Umbilical cord (tissue), 2 donors: ENCODE data around the gene ZNF891. TPM values are rescaled to one million over a fixed set of nuclear protein-coding genes. Genes with fewer than 3 reads are reported as not detected.

Source experiments
- DNase-seq: peaks from one replicate; pipeline ENCODE4 v3.0.0-alpha.2; 2015; ENCODE audit warnings: low spot score
- total RNA-seq: library from RNA; depleted of rRNA; stranded (reverse); fragments of >200 nt; gene quantifications from one replicate; pipeline ENCODE4 v1.2.3, GENCODE V29; 2014; ENCODE audit warnings: low replicate concordance; ENCODE audit not compliant: insufficient read depth

The ZNF891 gene
- total RNA-seq: 9.1 TPM

DNA sequence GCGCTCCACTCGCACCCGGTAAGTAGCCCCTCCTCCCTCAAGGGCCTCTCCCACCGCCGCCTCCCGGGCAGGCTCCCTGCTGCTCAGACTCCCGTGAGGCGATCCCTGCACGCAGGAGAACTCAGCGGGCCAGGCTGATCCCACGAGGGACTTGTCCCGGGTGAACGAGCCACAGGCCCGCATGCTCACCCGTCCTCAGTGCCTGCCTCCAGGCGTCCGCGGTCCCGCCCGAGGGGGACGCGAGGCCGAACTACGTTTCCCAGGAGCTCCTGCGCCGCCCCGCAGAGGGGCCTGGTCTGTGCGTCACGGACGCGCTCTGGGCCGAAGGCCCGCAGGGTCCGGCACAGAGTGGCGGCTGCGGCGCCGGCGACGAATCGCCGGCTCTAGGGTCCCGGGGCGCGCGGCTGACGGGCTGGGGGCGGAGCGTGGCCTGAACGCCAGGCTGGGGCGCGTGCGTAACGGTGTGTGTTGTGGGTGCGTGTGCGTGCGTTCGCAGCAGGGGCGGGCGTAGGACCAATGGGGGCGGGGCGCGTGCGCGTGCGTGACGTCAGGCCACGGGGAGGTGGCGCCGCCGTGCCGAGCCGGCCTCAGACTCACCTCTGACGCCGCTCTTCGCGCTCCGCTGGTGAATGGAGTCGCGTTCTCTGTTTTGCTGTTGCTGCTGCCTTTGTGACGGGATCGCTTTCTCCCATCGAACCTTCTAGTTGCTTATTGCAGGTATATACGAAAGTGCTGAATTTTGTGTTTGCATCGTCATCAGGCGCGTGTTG is at the start of gene ZNF891, which contains the start of gene ZNF10:
ZNF891 (minus strand) TSS at position 237 of the 770 bp plus-strand sequence. CDS start 8,356 bp downstream, outside the sequence.
ZNF10 (plus strand) TSS at position 590 of the 770 bp plus-strand sequence. CDS start 13,866 bp downstream, outside the sequence.
- DNase-seq: peak; percentile 98

DNA sequence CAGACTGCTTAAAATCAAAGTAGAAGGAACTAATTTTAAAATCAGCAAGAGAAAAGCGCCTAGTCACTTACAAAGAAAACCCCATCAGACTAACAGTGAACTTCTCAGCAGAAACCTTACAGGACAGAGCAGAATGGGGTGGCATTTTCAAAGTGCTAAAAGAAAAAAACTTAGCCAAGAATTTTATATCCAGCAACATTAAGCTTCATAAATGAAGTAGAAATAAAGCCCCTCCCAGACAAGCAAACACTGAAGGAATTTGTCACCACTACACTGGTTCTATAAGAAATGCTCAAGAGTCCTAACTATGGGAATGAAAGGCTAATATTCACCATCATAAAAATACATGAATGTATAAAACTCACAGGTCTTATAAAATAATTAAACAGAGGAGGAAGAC is 44.8 kb upstream of the ZNF891 start:
- no peak for DNase-seq

DNA sequence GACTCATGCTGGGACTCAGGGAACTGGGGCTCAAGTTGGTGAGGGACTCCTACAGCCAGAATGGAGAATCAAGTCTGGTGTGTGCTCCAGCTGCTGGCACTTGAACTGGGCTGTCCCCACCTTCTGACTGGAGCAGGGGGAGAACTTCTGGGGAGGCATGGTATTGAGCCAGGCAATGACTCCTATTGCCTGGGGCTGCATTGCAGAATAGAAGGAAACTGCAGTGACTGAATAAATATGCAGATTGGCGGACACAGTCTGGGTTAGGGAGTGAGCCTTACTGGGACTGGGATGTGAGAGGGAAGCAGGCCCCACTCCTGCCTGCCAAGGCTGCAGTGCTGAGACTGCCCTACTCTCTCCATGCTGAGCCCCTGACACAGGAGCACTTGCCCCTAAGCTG is 42.4 kb upstream of the ZNF891 start:
- no peak for DNase-seq

DNA sequence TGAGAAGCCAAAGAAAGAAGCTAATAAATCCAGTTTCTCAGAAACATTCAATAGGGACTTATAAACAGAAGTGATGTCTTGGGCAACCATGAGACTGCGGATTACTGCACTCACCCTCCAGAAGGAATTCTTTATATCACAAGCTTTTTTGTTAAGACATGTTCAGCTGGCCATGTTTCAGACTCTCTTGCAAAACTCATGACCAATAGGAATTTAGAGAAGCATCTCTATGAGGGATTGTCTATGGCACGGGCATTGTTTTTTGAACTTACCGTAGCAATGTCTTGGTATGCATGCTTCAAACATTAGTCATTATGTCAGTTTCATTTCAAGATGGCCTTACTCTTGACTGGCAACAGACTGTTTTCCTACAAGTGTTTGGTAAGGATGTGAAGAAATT is 35.7 kb upstream of the ZNF891 start:
- no peak for DNase-seq

DNA sequence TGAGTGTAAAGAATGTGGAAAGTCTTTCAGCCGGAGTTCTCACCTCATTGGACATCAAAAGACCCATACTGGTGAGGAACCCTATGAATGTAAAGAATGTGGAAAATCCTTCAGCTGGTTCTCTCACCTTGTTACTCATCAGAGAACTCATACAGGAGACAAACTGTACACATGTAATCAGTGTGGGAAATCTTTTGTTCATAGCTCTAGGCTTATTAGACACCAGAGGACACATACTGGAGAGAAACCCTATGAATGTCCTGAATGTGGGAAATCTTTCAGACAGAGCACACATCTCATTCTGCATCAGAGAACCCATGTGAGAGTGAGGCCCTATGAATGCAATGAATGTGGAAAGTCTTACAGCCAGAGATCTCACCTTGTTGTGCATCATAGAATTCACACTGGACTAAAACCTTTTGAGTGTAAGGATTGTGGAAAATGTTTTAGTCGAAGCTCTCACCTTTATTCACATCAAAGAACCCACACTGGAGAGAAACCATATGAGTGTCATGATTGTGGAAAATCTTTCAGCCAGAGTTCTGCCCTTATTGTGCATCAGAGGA is 26.1 kb upstream of the ZNF891 start:
- no peak for DNase-seq

DNA sequence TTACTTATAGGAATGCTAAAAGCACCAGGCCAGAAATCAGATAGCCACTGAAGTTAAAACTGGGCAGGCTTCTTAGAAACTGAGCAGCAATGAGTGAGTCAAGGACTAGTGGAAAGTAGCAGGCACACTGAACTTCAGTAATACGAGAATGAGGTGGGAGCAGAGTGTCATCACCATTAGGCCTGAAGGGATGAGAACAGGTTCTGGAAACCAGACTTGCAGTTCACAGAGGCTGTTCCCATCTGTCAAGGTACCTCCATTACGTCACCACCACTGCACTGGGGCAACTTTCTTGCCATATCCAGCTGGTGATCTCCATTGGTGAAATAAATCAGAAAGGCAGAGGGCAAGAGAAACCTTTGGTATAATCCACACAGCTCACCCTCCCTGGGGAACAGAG is 15.9 kb upstream of the ZNF891 start:
- DNase-seq: no peak

DNA sequence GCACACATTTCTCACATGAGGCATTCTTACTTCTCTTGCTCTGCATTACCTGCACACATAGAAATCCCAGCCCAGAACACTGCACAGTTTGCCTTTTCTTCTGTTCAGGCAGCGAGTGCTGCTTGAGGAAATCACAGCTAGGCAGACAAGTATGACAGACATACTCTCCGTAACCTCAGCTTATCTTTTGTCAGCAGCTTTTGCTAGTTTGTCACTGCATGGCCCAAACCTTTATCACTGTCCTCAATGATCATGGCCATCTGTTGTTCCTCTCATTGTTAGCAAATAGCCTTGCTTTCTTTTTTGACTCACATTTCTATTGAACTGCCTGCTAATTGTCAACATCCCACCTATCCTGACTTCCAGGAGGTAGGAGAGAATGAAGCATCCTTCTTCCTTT is 5.7 kb upstream of the ZNF891 start:
- DNase-seq: no peak

DNA sequence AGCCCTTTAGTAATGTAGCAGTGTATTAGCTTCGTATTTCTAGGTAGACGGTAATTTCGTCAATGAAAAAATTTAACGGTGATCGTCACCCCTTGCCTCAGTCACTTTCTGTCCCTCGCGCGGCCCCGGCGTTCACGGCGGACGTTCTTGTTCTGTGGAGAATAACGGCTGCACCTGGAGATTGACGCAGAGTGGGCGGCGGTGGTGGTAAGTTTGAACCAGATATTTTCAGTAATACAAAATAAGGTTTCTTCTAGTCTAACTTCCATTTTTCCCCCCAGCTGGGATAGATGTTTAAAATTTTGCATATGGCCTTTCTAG is 694 bp upstream of the ZNF891 start:
- DNase-seq: no peak

DNA sequence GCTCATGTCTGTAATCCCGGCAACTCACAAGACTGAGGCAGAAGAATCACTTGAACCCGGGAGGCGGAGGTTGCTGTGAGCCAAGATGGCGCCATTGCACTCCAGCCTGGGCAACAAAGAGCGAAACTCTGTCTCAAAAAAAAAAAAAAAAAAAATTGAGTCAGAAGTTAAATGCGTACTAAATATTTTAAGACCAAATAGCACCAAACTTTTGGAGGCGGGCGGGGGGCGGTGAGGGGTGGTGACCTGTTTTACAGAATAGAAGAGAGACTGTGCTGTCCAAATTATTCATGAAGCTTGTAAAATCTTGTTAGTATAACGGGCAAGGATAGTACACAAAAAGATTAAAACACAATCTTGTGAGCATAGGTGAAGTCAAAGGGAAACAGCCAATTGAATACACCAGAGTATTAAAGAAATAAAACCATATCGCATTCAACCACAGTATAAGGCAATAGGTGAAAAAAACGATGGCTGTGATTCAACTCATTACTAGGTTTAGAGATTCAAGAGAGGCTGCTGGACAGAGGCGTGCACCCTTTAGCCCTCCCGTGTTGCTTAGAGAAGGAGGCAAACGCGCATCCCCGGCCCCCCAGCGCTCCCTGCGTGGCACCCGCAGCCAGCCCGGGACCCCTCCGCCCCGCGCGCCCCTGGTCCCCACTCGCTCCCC is 571 bp downstream of the ZNF891 start:
- no peak for DNase-seq

DNA sequence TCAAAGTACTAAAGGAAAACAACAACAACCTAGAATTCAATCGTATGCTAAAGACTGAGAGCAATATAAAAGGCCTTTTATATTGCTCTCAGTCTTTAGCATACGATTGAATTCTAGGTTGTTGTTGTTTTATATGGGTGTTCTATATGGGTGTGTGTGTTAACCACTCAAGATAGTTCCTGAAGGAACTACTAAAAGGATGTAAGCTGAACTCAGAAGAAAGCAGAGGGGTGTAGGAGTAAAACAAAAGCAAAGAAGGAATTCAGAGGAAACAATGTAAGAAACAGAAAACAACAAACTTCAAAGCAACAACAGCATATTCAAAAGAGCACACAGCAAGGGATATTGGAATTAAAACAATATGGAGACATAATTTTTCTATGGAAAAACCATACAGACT is 5.4 kb downstream of the ZNF891 start:
- DNase-seq: no peak

DNA sequence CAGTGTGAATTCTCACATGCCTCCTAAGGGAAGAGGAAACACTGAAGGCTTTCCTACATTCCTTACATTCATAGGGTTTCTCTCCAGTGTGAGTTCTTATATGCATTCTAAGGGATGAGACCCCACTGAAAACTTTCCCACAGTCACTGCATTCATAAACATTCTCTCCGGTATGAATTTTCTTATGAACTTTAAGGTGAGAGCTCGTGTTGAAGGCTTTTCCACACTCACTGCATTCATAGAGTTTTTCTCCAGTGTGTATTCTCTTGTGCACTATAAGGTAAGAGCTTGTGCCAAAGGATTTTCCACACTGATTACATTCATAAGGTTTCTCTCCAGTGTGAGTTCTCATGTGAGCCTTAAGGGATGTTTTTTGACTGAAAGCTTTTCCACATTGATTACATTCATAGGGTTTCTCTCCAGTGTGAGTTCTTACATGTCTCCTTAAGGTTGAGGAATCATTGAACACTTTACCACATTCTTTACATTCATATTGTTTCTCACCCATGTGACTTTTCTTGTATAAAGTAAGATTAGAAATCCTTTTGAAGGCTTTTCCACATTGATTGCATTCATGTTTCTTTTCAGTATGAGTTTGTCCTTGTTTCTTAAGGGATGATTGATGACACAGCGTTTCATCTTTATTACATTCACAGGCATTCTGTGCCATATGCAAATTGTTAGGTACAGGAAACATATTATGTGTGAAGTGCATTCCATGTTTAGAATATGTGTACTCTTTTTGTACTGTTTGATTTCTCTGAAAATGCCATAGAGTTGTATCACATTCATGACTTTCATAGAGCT is 9.5 kb downstream of the ZNF891 start:
- DNase-seq: no peak

DNA sequence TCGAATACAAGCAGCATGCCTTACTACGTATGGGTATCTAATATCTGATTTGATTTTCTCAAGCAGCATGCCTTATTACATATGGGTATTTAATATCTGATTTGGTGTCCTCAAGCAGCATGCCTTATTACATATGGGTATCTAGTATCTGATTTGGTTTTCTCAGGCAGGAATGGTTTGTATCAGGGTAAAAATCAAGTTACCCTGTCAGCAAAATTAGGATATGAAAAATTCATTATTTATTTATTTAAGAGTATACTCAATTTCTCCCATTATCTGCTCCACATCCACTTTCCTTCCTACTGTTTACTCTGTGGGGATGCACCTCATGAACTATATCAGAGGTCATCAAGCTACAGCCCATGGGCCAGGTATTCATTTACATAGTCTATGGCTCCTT is 21.9 kb downstream of the ZNF891 start:
- no peak for DNase-seq

DNA sequence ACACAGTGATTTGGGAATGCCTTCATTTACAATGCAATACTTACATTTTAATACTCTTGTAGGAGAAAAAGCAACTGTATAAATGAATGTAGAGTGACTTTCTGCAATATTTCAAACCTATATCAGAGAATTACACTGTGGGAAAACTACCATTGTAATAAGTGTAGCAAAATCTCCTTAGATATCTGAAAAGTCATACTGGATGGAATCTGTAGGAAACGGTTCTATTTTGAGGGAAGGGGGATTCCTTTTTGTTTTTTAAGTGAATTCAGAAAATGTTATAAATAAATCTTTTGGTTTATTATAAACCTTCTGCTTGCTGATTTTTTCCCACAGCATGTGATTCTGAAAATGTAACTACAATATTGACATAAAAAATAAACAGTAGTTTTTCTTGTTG is 23.0 kb downstream of the ZNF891 start:
- DNase-seq: no peak

DNA sequence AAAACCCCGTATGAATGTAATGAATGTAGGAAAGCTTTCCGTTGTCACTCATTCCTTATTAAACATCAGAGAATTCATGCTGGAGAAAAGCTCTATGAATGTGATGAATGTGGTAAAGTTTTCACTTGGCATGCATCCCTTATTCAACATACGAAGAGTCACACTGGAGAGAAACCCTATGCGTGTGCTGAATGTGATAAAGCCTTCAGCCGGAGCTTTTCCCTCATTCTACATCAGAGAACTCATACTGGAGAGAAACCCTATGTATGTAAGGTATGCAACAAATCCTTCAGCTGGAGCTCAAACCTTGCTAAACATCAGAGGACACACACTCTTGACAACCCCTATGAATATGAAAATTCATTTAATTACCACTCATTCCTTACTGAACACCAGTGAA is 23.8 kb downstream of the ZNF891 start:
- DNase-seq: no peak

DNA sequence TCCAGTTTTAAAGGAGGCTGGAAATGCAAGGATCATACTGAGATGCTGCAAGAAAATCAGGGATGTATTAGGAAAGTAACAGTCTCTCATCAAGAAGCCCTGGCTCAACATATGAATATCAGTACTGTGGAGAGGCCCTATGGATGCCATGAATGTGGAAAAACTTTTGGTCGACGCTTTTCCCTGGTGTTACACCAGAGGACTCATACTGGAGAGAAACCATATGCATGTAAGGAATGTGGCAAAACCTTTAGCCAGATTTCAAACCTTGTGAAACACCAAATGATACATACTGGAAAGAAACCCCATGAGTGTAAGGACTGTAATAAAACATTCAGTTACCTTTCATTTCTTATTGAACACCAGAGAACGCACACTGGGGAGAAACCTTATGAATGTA is 24.5 kb downstream of the ZNF891 start:
- DNase-seq: no peak

DNA sequence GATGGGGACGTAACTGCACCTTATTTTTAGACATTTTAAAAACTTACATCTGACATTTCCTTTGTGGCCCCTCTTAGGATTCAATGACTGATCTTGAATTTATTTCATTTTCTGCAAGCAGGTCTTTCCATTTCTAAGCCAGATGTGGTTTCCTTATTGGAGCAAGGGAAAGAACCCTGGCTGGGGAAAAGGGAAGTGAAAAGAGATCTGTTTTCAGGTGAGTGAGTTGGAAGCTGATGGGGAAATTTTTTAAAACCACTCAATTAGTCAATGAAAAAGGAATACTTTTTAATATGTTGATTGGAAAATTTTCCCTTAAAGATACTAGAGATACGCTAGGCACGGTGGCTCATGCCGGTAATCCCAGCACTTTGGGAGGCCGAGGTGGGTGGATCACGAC is 46.7 kb downstream of the ZNF891 start:
- no peak for DNase-seq

DNA sequence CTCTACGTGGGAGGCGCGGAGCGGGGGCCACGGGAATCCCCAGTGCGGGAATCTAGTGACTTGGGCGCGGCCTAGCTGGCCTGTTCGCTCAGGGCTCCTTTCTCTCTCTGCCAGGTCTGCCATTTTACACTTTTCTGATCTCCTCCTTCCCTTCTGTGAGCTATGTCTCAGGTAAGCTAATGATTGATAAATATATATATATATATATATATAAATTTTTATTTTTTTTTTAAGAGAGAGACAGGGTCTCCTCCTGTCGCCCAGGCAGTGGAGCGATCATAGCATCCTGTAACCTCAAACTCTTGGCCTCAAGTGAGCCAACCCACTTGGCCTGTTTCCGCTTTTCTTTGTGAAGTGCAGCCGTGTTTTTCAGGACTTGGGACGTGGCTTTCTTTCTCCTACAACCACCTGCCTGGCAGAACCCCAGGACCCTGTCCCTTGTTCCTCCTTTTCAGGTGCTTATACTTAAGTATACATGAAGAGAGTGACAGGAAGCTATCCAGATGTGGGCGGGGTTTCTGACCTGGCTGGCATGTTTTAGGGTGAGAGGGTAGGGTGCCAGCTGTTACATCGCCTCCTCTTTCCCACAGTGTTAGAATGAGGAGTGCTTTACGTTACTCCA is 48.8 kb downstream of the ZNF891 start:
- DNase-seq: no peak

DNA sequence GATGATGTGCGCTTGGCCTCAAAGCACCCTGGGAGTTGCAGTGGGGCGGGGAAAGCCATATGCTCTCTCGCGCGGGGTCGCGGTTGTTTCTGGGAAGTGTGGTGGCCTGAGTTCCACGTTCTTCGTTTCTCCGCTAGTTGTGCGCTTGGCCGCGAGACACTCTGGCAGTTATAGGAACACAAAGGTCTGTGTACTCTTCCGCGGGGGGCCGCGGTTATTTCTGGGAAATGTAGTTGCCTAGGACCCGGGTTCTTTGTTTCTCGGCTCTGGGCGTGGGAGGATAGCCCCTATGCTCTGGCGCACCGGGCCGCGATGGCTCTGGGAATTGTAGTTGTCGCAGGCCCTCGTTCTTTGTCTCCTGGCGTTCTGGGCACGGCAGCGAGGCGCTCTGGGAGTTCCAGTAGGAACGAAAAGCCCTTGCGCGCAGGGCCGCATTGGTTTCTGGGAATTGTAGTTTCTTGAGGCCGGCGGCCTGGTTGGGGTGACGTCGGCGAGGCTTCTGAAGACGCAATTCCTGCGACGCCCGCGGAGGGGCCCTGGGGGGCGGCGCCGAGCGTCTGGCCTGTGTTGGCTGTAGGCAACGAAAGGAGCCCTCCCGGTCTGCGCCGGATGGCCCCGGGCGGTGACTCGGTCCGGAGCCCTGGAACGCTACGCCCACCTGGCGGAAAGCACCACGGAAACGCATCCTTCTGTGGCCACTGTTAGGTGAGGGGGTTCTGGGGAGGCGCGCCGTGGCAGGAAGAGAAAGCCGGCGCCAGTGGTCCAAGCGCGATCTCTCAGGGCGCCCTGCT is 49.5 kb downstream of the ZNF891 start, which contains the start of gene ZNF140:
ZNF140 (plus strand) TSS at position 556 of the 791 bp plus-strand sequence. CDS start 398 bp downstream, outside the sequence.
- DNase-seq: peak; percentile 99

DNA sequence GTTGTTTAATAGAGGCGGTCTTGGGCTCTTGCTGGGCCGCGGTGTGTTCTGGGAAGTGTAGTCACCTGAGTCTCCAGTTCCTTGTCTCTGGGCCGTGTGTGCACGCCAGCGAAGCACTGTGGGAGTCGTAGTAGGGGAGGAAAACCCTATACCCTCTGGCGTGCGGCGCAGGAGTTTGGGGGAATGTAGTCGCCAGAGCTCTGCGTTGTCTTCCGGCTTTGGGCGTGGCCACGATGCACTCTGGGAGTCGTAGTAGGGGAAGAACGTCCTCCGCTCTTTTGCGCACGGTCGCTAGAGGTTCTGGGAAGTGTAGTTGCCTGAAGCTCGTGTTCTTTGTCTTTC is 50.1 kb downstream of the ZNF891 start:
- DNase-seq: peak; percentile 100

DNA sequence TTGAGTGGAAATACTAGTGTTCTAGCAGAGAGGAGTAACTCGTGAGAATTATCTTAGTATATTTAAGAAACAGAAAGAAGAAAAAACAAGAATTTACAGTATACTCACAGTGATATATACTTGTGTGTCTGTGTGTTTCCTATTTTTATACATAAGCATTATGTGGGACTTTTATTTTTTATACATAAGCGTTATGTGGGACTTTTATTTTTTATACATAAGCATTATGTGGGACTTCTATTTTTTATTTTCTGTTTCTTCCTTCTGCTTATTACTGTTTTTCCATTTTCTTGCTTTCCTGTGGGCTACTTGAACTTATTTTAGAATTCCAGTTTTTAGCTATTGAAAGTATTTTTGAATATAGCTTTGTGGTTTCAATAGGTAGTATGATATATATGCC is 56.2 kb downstream of the ZNF891 start:
- DNase-seq: no peak

DNA sequence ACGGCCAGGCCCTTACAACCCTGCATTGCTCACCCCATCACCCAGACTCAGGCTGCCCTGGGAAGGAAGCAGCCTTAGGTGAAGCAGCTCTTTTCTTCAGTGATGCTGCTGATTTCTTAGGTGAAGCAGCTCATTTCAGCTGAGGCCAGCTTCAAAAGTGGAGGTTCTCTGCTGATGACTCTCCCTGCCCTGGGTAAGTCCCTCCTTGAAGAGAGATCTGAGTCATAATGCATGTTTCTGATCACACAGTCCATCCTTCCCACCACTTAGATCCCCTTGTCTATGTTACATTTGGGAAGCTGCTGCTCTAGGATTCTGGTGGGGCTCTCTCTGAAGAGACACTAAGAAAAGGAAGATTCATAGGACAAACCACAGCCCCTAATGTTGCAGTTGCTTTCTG is 66.5 kb downstream of the ZNF891 start:
- no peak for DNase-seq
